GM23338 (cell line): Measurements from ENCODE around the gene FARP1. TPM values are rescaled to one million over a fixed set of nuclear protein-coding genes. Genes with fewer than 3 reads are reported as not detected.

Source experiments
- ATAC-seq: fragments of 200-7000 bp; cut with Tn5 transposase; 3 replicates; pipeline ENCODE4 v1.9.1; 2020
- DNase-seq: peaks from one replicate; pipeline ENCODE4 v3.0.0-alpha.2; 2015; ENCODE audit warnings: low spot score
- H2AFZ ChIP-seq: fragments of 200-600 bp; sonication (generic); 2 replicates; pipeline ENCODE4 v1.8.0; 2016; ENCODE audit warnings: antibody characterized with exemption, mild to moderate bottlenecking, moderate library complexity
- H3F3A ChIP-seq: fragments of 200-600 bp; sonication (generic); replicated peaks from 2 replicates; pipeline ENCODE4 v1.8.0; 2017; ENCODE audit warnings: antibody characterized with exemption, mixed run types, low read depth
- H3K27ac ChIP-seq: fragments of 200-600 bp; sonication (generic); 2 replicates; pipeline ENCODE4 v1.6.1; 2016; ENCODE audit warnings: low read depth
- H3K27me3 ChIP-seq: fragments of 200-600 bp; sonication (generic); 2 replicates; pipeline ENCODE4 v1.8.0; 2016; ENCODE audit warnings: mild to moderate bottlenecking, mixed run types, moderate library complexity; ENCODE audit not compliant: insufficient read depth
- H3K36me3 ChIP-seq: fragments of 200-600 bp; sonication (generic); 2 replicates; pipeline ENCODE4 v1.8.0; 2016; ENCODE audit warnings: mild to moderate bottlenecking; ENCODE audit not compliant: insufficient read depth
- H3K4me1 ChIP-seq: fragments of 200-600 bp; sonication (generic); 2 replicates; pipeline ENCODE4 v1.8.0; 2016; ENCODE audit warnings: mild to moderate bottlenecking, moderate library complexity; ENCODE audit not compliant: insufficient read depth
- H3K4me2 ChIP-seq: fragments of 200-600 bp; sonication (generic); 2 replicates; pipeline ENCODE4 v1.7.1; 2017; ENCODE audit warnings: mixed run types
- H3K4me3 ChIP-seq: fragments of 200-600 bp; sonication (generic); 2 replicates; pipeline ENCODE4 v1.6.1; 2016; ENCODE audit warnings: mixed run types
- H3K79me2 ChIP-seq: fragments of 200-600 bp; sonication (generic); replicated peaks from 2 replicates; pipeline ENCODE4 v1.8.0; 2017; ENCODE audit warnings: mild to moderate bottlenecking; ENCODE audit not compliant: insufficient read depth
- H3K9me2 ChIP-seq: fragments of 200-600 bp; sonication (generic); 2 replicates; pipeline ENCODE4 v1.8.0; 2017; ENCODE audit not compliant: insufficient read depth
- H4K20me1 ChIP-seq: fragments of 200-600 bp; sonication (generic); replicated peaks from 2 replicates; pipeline ENCODE4 v1.8.0; 2017; ENCODE audit warnings: mild to moderate bottlenecking; ENCODE audit not compliant: insufficient read depth
- H3K27ac Mint-ChIP-seq: 2 replicates; pipeline ENCODE4 v1.8.0; 2020; ENCODE audit warnings: inconsistent platforms, mild to moderate bottlenecking, moderate library complexity, mixed read lengths
- H3K27me3 Mint-ChIP-seq: 3 replicates; pipeline ENCODE4 v1.8.0; 2022; ENCODE audit warnings: low read depth, mild to moderate bottlenecking, moderate library complexity, mixed read lengths, inconsistent platforms; ENCODE audit not compliant: insufficient read depth, poor library complexity
- H3K36me3 Mint-ChIP-seq: 3 replicates; pipeline ENCODE4 v1.8.0; 2021; ENCODE audit warnings: low read depth, mild to moderate bottlenecking, inconsistent platforms, moderate library complexity, mixed read lengths
- H3K4me1 Mint-ChIP-seq: 3 replicates; pipeline ENCODE4 v1.8.0; 2020; ENCODE audit warnings: mild to moderate bottlenecking, inconsistent platforms, mixed read lengths
- H3K4me3 Mint-ChIP-seq: 3 replicates; pipeline ENCODE4 v1.8.0; 2021; ENCODE audit warnings: moderate library complexity, mild to moderate bottlenecking, inconsistent platforms, mixed read lengths
- H3K9me3 Mint-ChIP-seq: 3 replicates; pipeline ENCODE4 v1.8.0; 2020; ENCODE audit warnings: moderate library complexity, mild to moderate bottlenecking, inconsistent platforms, mixed read lengths
- ETS1 ChIP-seq: IDR thresholded peaks from 2 replicates; pipeline ENCODE4 v1.6.1; 2016; ENCODE audit warnings: antibody characterized with exemption
- EZH2 ChIP-seq: fragments of 200-600 bp; sonication (generic); IDR thresholded peaks from one replicate; pipeline ENCODE4 v1.8.0; 2017; ENCODE audit warnings: antibody characterized with exemption, mild to moderate bottlenecking, low read depth; ENCODE audit not compliant: unreplicated experiment
- JUNB ChIP-seq: IDR thresholded peaks from one replicate; pipeline ENCODE4 v1.6.1; 2016; ENCODE audit warnings: antibody characterized with exemption; ENCODE audit not compliant: unreplicated experiment
- POLR2AphosphoS5 ChIP-seq: IDR thresholded peaks from 2 replicates; pipeline ENCODE4 v1.6.1; 2016; ENCODE audit warnings: antibody characterized with exemption, low read depth
- REST ChIP-seq: IDR thresholded peaks from one replicate; pipeline ENCODE4 v1.6.1; 2018; ENCODE audit warnings: antibody characterized with exemption; ENCODE audit not compliant: unreplicated experiment
- STAT1 ChIP-seq: IDR thresholded peaks from one replicate; pipeline ENCODE4 v1.6.1; 2016; ENCODE audit warnings: antibody characterized with exemption; ENCODE audit not compliant: unreplicated experiment
- ZNF114 ChIP-seq: fragments of 250-450 bp; sonication (Bioruptor Pico); IDR thresholded peaks from 2 replicates; pipeline ENCODE4 v1.5.0; 2020; ENCODE audit warnings: mild to moderate bottlenecking, moderate library complexity
- ZNF331 ChIP-seq: fragments of 250-450 bp; sonication (Bioruptor Pico); IDR thresholded peaks from 2 replicates; pipeline ENCODE4 v1.5.0; 2020; ENCODE audit warnings: low read depth, mild to moderate bottlenecking, moderate library complexity
- ZNF462 ChIP-seq: fragments of 250-450 bp; sonication (Bioruptor Pico); IDR thresholded peaks from 2 replicates; pipeline ENCODE4 v1.5.0; 2020; ENCODE audit warnings: mild to moderate bottlenecking, moderate library complexity
- polyA plus RNA-seq: library from polyadenylated mRNA; unstranded; fragments of >200 nt; fragmentation: Nextera tagmentation; extraction: Ambion mirVana; gene quantifications from 2 replicates; pipeline ENCODE4 v1.2.1, GENCODE V29; 2016
- total RNA-seq: library from RNA; depleted of rRNA; stranded (reverse); fragments of >200 nt; shearing (Covaris generic); gene quantifications from 2 replicates; pipeline ENCODE4 v1.2.3, GENCODE V29; 2014

Gene FARP1
- total and polyA plus RNA-seq, 2 experiments from 2014 or later, result 53.6 to 82.5 TPM

- Histone ChIP-seq H3F3A (no peaks in the 10 kb centered on the region), H3K4me2 (no peak overlapping the region), H3K79me2 (peaks cover 94% of the 10 kb centered on the region), H3K27me3 (no peaks in the 10 kb centered on the region), H3K4me3 (no peak overlapping the region), H3K4me1 (peaks cover 11% of the 10 kb centered on the region), H3K36me3 (no peaks in the 10 kb centered on the region), H3K9me2 (no peaks in the 10 kb centered on the region), H4K20me1 (peaks cover 5% of the 10 kb centered on the region; the same call in 1 of the 2 replicates), H3K27ac (no peak overlapping the region), H2AFZ (no peak overlapping the region)
- H3K36me3 Mint-ChIP-seq, result no peaks in the 10 kb centered on the region
- H3K27me3 Mint-ChIP-seq, result peaks cover 5% of the 10 kb centered on the region
- no peaks in the 10 kb centered on the region for H3K9me3 Mint-ChIP-seq
- no peak for ATAC-seq
- no peak for DNase-seq
- no peak overlapping the region for H3K4me3 Mint-ChIP-seq
- no peak overlapping the region for H3K27ac Mint-ChIP-seq
- no peak for TF ChIP-seq ZNF114 (CRISPR knock-in tag)
- no peak for TF ChIP-seq JUNB
- TF ChIP-seq REST, result no peak
- no peak for TF ChIP-seq STAT1
- no peak for TF ChIP-seq POLR2AphosphoS5
- TF ChIP-seq ETS1, result no peak
- no peak for TF ChIP-seq ZNF331 (CRISPR knock-in tag)
- peaks cover 38% of the 10 kb centered on the region for H3K4me1 Mint-ChIP-seq
Observed at GRCh38 chr13:98187965-98188261, 45.0 kb downstream of the FARP1 start.

- peaks cover 92% of the 10 kb centered on the region for H3K79me2 ChIP-seq
- no peak for TF ChIP-seq ZNF462
- TF ChIP-seq EZH2, result no peak
Observed at GRCh38 chr13:98188544-98189166, 45.8 kb downstream of the FARP1 start.

More at GRCh38 chr13:98188544-98189166, 45.8 kb downstream of the FARP1 start:
- peak overlapping the region; percentile 75; the same call in 1 of the 2 replicates for H3K27ac Mint-ChIP-seq
- H3K27me3 Mint-ChIP-seq, result peaks cover 5% of the 10 kb centered on the region
- ATAC-seq (peak; percentile 41; the same call in 2 of the 3 replicates), DNase-seq (no peak)
- Histone ChIP-seq H2AFZ (no peak overlapping the region), H3K9me2 (no peaks in the 10 kb centered on the region), H3K27ac (no peak overlapping the region), H4K20me1 (peaks cover 5% of the 10 kb centered on the region; the same call in 1 of the 2 replicates), H3F3A (no peaks in the 10 kb centered on the region), H3K4me2 (no peak overlapping the region), H3K36me3 (no peaks in the 10 kb centered on the region), H3K4me1 (peaks cover 11% of the 10 kb centered on the region), H3K27me3 (no peaks in the 10 kb centered on the region), H3K4me3 (no peak overlapping the region)
- no peaks in the 10 kb centered on the region for H3K9me3 Mint-ChIP-seq
- peaks cover 31% of the 10 kb centered on the region for H3K4me1 Mint-ChIP-seq
- H3K36me3 Mint-ChIP-seq, result no peaks in the 10 kb centered on the region
- no peak overlapping the region for H3K4me3 Mint-ChIP-seq
